Loucy (cell line): Measurements from ENCODE around the gene HRH2.

Experiments
- H2AFZ ChIP-seq: fragments of 200-600 bp; sonication (generic); 2 replicates; pipeline ENCODE4 v1.6.0; 2016; ENCODE audit warnings: antibody characterized with exemption, mild to moderate bottlenecking, low read length, moderate library complexity
- H3F3A ChIP-seq: fragments of 200-600 bp; 2 replicates; pipeline ENCODE4 v1.6.0; 2016; ENCODE audit warnings: antibody characterized with exemption, low read depth, mild to moderate bottlenecking
- H3K27me3 ChIP-seq: fragments of 200-600 bp; sonication (generic); 2 replicates; pipeline ENCODE4 v1.6.1; 2014; ENCODE audit warnings: low read length, mild to moderate bottlenecking; ENCODE audit not compliant: insufficient read depth, poor library complexity, severe bottlenecking
- H3K36me3 ChIP-seq: fragments of 200-600 bp; sonication (generic); 2 replicates; pipeline ENCODE4 v1.6.1; 2016; ENCODE audit warnings: low read length; ENCODE audit not compliant: insufficient read depth
- H3K4me1 ChIP-seq: fragments of 200-600 bp; sonication (generic); 2 replicates; pipeline ENCODE4 v1.5.1; 2014; ENCODE audit warnings: low read length, mild to moderate bottlenecking; ENCODE audit not compliant: insufficient read depth, poor library complexity, severe bottlenecking
- H3K4me2 ChIP-seq: fragments of 200-600 bp; sonication (generic); 2 replicates; pipeline ENCODE4 v1.6.0; 2014; ENCODE audit warnings: antibody characterized with exemption, low read length, low read depth, mild to moderate bottlenecking; ENCODE audit not compliant: poor library complexity, severe bottlenecking
- H3K4me3 ChIP-seq: fragments of 200-600 bp; sonication (generic); 2 replicates; pipeline ENCODE4 v1.5.1; 2014; ENCODE audit warnings: low read length, mild to moderate bottlenecking, mixed read lengths; ENCODE audit not compliant: poor library complexity, severe bottlenecking
- H3K79me2 ChIP-seq: fragments of 200-600 bp; sonication (generic); 2 replicates; pipeline ENCODE4 v1.6.1; 2014; ENCODE audit warnings: low read length; ENCODE audit not compliant: insufficient read depth
- H3K9ac ChIP-seq: fragments of 200-600 bp; sonication (generic); 2 replicates; pipeline ENCODE4 v1.6.0; 2014; ENCODE audit warnings: mild to moderate bottlenecking, low read depth, low read length, moderate library complexity; ENCODE audit not compliant: poor library complexity, severe bottlenecking
- H3K9me2 ChIP-seq: fragments of 200-600 bp; sonication (generic); replicated peaks from 2 replicates; pipeline ENCODE4 v1.6.1; 2016; ENCODE audit warnings: low read depth, low read length, mixed read lengths
- H3K9me3 ChIP-seq: fragments of 200-600 bp; sonication (generic); 2 replicates; pipeline ENCODE4 v1.6.1; 2014; ENCODE audit warnings: mild to moderate bottlenecking, antibody characterized with exemption, low read length, low read depth; ENCODE audit not compliant: insufficient read depth
- H4K20me1 ChIP-seq: fragments of 200-600 bp; sonication (generic); 2 replicates; pipeline ENCODE4 v1.6.0; 2014; ENCODE audit warnings: antibody characterized with exemption, low read length, mild to moderate bottlenecking; ENCODE audit not compliant: insufficient read depth, poor library complexity, severe bottlenecking
- CTCF ChIP-seq: fragments of 200-600 bp; sonication (generic); conservative IDR thresholded peaks from 2 replicates; pipeline ENCODE4 v1.5.1; 2014; ENCODE audit warnings: mild to moderate bottlenecking, antibody characterized with exemption, low read length
- EZH2phosphoT487 ChIP-seq: fragments of 200-600 bp; IDR thresholded peaks from 2 replicates; pipeline ENCODE4 v1.6.1; 2018; ENCODE audit warnings: antibody characterized with exemption, mild to moderate bottlenecking, moderate library complexity, borderline replicate concordance

Gene HRH2

DNA sequence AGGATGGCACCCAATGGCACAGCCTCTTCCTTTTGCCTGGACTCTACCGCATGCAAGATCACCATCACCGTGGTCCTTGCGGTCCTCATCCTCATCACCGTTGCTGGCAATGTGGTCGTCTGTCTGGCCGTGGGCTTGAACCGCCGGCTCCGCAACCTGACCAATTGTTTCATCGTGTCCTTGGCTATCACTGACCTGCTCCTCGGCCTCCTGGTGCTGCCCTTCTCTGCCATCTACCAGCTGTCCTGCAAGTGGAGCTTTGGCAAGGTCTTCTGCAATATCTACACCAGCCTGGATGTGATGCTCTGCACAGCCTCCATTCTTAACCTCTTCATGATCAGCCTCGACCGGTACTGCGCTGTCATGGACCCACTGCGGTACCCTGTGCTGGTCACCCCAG is 25.4 kb downstream of the HRH2 start:
- no peaks in the 10 kb centered on the region for H4K20me1 ChIP-seq

GRCh38 chr5:175683921-175684320 is 26.1 kb downstream of the HRH2 start:
- H3K4me2 ChIP-seq, result no peak overlapping the region
- no peaks in the 10 kb centered on the region for H3K9me2 ChIP-seq
- no peaks in the 10 kb centered on the region for H3K9me3 ChIP-seq
- H3K36me3 ChIP-seq, result peaks cover 3% of the 10 kb centered on the region; the same call in 1 of the 2 replicates
- no peaks in the 10 kb centered on the region for H4K20me1 ChIP-seq
- H3K4me3 ChIP-seq, result no peak overlapping the region
- H3F3A ChIP-seq, result no peaks in the 10 kb centered on the region
- no peak overlapping the region for H3K9ac ChIP-seq
- H3K27me3 ChIP-seq, result no peaks in the 10 kb centered on the region
- H3K79me2 ChIP-seq, result no peaks in the 10 kb centered on the region
- H3K4me1 ChIP-seq, result no peaks in the 10 kb centered on the region
- TF ChIP-seq EZH2phosphoT487 (no peak), CTCF (no peak)
- H2AFZ ChIP-seq, result no peak overlapping the region

More for the DNA sequence above, 25.4 kb downstream of the HRH2 start:
- H3K4me1 ChIP-seq, result no peaks in the 10 kb centered on the region
- no peak overlapping the region for H3K9ac ChIP-seq
- no peaks in the 10 kb centered on the region for H3K9me2 ChIP-seq
- H3K4me3 ChIP-seq, result no peak overlapping the region
- H3K27me3 ChIP-seq, result no peaks in the 10 kb centered on the region
- no peak for TF ChIP-seq EZH2phosphoT487
- no peak for TF ChIP-seq CTCF
- no peaks in the 10 kb centered on the region for H3K9me3 ChIP-seq
- no peak overlapping the region for H3K4me2 ChIP-seq
- H3K79me2 ChIP-seq, result no peaks in the 10 kb centered on the region
- H2AFZ ChIP-seq, result no peak overlapping the region
- no peaks in the 10 kb centered on the region for H3F3A ChIP-seq
- peaks cover 3% of the 10 kb centered on the region; the same call in 1 of the 2 replicates for H3K36me3 ChIP-seq

GRCh38 chr5:175684931-175685330 is 27.1 kb downstream of the HRH2 start:
- Histone ChIP-seq H3K9ac (no peak overlapping the region), H3K79me2 (no peaks in the 10 kb centered on the region), H3K36me3 (peaks cover 3% of the 10 kb centered on the region; the same call in 1 of the 2 replicates), H3K9me2 (no peaks in the 10 kb centered on the region), H2AFZ (no peak overlapping the region), H3K4me2 (no peak overlapping the region), H3K27me3 (no peaks in the 10 kb centered on the region), H3F3A (no peaks in the 10 kb centered on the region), H3K4me1 (no peaks in the 10 kb centered on the region), H4K20me1 (no peaks in the 10 kb centered on the region), H3K4me3 (no peak overlapping the region), H3K9me3 (no peaks in the 10 kb centered on the region)
- TF ChIP-seq EZH2phosphoT487 (no peak), CTCF (no peak)
